ENCODE data around the gene EYA3. TPM values are rescaled to one million over a fixed set of nuclear protein-coding genes. Genes with fewer than 3 reads are reported as not detected.

Gene EYA3
- total and polyA plus RNA-seq, 10 donors: 3.5 to 26.4 (median 20.1) TPM

DNA sequence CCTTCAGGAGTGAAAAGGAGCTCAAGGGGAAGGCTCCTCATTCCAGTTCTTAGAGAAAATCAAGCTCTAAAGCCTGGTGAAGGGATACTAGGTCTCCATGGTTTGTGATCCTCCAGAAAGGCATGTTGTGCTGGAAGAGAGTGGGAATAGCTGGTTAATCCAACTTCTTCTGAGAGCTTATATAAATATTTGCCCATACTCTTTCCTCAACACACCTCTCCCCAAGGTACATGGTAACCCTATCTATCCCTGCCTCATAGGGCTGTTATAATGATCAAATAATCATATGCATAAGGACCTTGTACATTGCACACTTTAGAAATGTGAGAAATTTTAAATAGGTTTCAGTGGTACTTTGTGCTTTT lies 114.0 kb downstream of the EYA3 start:
- no peak for TF ChIP-seq POLR2A (IDR thresholded peaks at IDR 0.05)
- H3K27me3 ChIP-seq (replicated peaks in 1 of 7): no peaks in the 10 kb centered on the region
- DNase-seq: no peak
- no peak overlapping the region for H3K27ac ChIP-seq
- H3K9me3 ChIP-seq: no peaks in the 10 kb centered on the region
- intact Hi-C loops (cut with DNase I; ENCODE audit: low total_unique reads): no loop called here
- peaks cover 0 to 13% (median 3%) of the 10 kb centered on the region in 6 donors for H3K4me1 ChIP-seq
- peaks cover 0 to 87% (median 26%) of the 10 kb centered on the region in 6 donors for H3K36me3 ChIP-seq
- no peak overlapping the region for H3K4me3 ChIP-seq

DNA sequence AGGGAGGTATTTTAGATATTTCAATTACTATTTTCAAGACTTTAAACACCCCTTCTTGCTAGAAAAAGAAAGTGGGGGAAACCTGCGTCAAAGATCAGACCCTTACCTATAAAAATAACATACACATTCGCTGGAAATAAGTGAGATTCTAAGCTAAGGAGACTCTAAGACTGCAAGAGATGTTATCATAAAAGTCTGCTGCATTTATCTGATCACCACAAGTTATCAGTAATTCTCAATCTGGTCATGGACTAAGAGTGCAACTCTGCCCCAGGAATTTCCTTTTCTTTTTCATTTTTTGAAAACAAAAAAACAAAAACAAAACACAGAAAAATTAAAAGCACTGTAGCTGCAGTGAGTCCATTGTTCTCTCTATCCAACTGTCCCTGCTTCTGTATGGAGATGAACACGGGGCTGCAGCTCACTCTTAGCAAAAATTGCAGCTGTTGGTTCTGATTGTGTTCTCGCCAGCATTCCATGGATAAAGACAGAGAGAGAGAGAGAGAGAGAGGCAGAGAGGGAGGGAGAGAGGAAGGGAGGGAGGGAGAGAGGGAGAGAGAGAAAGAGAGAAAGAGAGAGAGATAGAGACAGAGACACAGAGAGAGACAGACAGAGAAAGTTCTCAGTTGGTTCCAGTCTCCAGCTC lies 114.5 kb downstream of the EYA3 start:
- intact Hi-C loops (cut with DNase I; ENCODE audit: low total_unique reads): no loop called here

DNA sequence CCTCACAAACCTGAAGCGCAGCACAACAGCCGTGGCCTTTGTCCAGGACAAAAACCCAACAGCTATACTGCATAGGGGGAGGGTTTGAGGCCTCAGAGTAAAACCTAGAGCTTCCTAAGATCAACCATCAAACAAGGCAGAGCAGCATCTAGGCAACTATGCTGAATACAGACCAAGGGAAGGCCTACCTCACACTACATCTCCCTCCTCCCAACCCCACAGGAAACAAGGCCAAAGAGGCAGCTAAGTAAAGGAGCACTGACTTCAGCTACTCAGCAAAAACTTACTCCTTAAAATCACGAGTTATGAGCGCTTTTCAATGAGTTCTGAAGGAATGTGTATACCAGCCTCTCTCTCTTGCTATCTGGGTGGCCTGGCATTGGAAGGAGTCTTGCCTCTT lies 116.3 kb downstream of the EYA3 start:
- Histone ChIP-seq H3K27me3 (replicated peaks in 1 of 7) (no peaks in the 10 kb centered on the region), H3K27ac (no peak overlapping the region), H3K4me1 (peaks cover 0 to 9% (median 0%) of the 10 kb centered on the region in 6 donors), H3K36me3 (peaks cover 0 to 90% (median 36%) of the 10 kb centered on the region in 6 donors), H3K4me3 (no peak overlapping the region), H3K9me3 (no peaks in the 10 kb centered on the region)
- WGBS, 5 donors: 71 to 95% (median 81%) methylated on average over 4 of the region's 4 CpGs
- intact Hi-C loops (cut with DNase I; ENCODE audit: low total_unique reads): no loop called here
- DNase-seq: no peak
- TF ChIP-seq, protein P1, sequence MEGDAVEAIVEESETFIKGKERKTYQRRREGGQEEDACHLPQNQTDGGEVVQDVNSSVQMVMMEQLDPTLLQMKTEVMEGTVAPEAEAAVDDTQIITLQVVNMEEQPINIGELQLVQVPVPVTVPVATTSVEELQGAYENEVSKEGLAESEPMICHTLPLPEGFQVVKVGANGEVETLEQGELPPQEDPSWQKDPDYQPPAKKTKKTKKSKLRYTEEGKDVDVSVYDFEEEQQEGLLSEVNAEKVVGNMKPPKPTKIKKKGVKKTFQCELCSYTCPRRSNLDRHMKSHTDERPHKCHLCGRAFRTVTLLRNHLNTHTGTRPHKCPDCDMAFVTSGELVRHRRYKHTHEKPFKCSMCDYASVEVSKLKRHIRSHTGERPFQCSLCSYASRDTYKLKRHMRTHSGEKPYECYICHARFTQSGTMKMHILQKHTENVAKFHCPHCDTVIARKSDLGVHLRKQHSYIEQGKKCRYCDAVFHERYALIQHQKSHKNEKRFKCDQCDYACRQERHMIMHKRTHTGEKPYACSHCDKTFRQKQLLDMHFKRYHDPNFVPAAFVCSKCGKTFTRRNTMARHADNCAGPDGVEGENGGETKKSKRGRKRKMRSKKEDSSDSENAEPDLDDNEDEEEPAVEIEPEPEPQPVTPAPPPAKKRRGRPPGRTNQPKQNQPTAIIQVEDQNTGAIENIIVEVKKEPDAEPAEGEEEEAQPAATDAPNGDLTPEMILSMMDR (IDR thresholded peaks at IDR 0.05 in 8 of 11, conservative IDR thresholded peaks at IDR 0.05 in 3 of 11): no peak
- TF ChIP-seq POLR2AphosphoS5 (IDR thresholded peaks at IDR 0.05) (no peak), POLR2A (IDR thresholded peaks at IDR 0.05) (no peak)

More for the DNA sequence above, 114.5 kb downstream of the EYA3 start:
- peaks cover 0 to 90% (median 26%) of the 10 kb centered on the region in 6 donors for H3K36me3 ChIP-seq
- TF ChIP-seq POLR2A (IDR thresholded peaks at IDR 0.05) (no peak), POLR2AphosphoS5 (IDR thresholded peaks at IDR 0.05) (no peak)
- TF ChIP-seq, protein P1 (IDR thresholded peaks at IDR 0.05 in 8 of 11, conservative IDR thresholded peaks at IDR 0.05 in 3 of 11): no peak
- peaks cover 0 to 10% (median 0%) of the 10 kb centered on the region in 6 donors for H3K4me1 ChIP-seq
- no peaks in the 10 kb centered on the region for H3K27me3 ChIP-seq (replicated peaks in 1 of 7)
- H3K4me3 ChIP-seq: no peak overlapping the region
- H3K9me3 ChIP-seq: no peaks in the 10 kb centered on the region
- no peak for DNase-seq
- H3K27ac ChIP-seq: no peak overlapping the region
- WGBS, 5 donors: 85 to 94% (median 91%) methylated on average over 4 of the region's 4 CpGs

DNA sequence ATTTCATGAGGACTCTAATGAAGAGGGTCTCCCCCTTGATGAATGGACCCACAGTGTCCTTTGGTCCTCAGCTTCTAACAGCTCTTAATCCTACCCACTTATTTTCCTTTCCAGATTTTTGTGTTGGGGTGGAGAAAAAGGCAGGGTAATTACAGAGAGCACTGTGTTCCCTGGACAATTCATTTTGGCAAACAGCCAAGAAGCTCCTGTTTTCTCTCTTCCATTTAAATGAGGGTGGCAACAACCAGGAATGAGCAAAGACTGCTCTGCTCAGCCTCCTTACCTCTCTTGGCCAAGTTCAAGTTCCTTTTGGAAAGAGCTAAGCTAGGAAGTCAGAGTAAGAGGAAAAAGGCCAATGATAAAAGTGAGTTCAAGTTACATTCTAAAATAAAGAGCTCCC lies 116.7 kb downstream of the EYA3 start:
- Histone ChIP-seq H3K9me3 (no peaks in the 10 kb centered on the region), H3K27me3 (replicated peaks in 1 of 7) (no peaks in the 10 kb centered on the region), H3K4me1 (peaks cover 0 to 9% (median 0%) of the 10 kb centered on the region in 6 donors), H3K27ac (no peak overlapping the region), H3K36me3 (peaks cover 0 to 90% (median 39%) of the 10 kb centered on the region in 6 donors), H3K4me3 (no peak overlapping the region)
- DNase-seq: no peak
- intact Hi-C loops (cut with DNase I; ENCODE audit: low total_unique reads): no loop called here
- no peak for TF ChIP-seq POLR2AphosphoS5 (IDR thresholded peaks at IDR 0.05)
- no peak for TF ChIP-seq POLR2A (IDR thresholded peaks at IDR 0.05)
- TF ChIP-seq, protein P1 (IDR thresholded peaks at IDR 0.05 in 8 of 11, conservative IDR thresholded peaks at IDR 0.05 in 3 of 11): no peak
